ENCODE data around the gene ARTN. TPM values are rescaled to one million over a fixed set of nuclear protein-coding genes. Genes with fewer than 3 reads are reported as not detected.

Gene ARTN
- total RNA-seq, 1 experiment from 2014 or later = not detected

- no peak for DNase-seq (ENCODE audit: low spot score)
- in situ Hi-C loops (cut with HindIII; ENCODE audit: low sequenced_read_pairs) = no loop called here
These were observed 31.7 kb downstream of the ARTN start for GRCh38 chr1:43965316-43965715.

DNA sequence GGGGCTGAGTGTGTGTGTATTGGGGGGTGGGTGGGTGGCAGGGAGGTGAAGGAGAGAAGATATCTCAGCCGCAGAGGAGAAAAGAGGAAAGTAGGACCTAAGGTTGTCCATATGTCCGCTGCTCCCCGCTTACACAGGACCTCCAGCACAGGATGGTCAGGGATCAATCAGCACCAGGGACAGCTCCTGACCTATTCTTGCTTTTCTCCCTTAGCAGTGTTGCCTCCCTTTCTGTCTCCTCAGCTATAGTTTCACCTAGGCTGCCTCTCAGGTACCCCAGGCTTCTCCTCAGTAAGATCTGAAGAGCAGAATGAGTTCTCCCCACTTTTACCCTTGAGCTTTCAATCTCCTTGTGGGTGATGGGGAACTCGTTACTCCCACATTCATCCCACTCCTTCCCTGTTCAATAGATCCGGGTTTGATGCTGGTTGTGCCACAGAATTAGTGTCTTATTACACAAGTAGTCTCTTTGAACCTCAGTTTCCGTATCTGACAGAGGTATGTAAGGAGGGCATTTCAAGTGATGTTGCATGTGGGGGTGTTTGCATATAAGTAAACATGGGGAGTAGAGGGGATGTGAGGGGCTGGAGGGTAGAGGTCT, 34.8 kb downstream of the ARTN start:
- in situ Hi-C loops (cut with HindIII; ENCODE audit: low sequenced_read_pairs) = no loop called here
- no peak for DNase-seq (ENCODE audit: low spot score)

- in situ Hi-C loops (cut with HindIII; ENCODE audit: low sequenced_read_pairs) = no loop called here
- no peak for DNase-seq (ENCODE audit: low spot score)
These were observed 35.8 kb downstream of the ARTN start for GRCh38 chr1:43969416-43969745.

DNA sequence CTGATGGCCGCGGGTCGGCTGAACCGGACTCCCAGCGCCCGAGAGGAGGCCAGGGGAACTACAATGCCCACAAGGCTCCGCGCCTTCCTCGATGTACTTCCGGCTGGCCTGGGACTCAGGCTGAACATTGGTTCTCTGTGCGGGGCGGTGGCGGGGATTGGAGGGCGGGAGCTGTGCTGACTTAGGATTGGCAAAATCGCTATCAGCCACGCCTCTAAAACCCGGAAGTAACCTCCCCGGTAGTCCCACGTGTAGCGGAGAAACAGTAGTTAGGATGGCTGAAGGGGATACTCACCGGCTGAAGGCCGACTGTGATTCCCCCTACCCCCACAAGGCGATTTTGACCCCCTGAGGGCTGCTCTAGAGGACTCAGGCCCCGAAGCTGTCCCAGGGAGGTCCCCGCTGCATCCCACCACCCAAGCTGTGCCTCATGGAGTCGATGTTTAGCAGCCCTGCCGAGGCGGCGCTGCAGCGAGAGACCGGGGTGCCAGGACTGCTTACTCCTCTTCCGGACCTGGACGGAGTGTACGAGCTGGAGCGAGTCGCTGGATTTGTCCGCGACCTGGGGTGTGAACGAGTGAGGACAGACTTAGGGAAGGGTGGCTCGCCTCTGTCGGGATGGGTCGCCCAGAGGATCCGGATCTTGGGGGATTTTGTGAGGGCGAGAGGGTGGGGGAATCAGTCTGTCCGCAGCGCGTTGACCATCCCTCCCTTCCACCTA, 36.3 kb downstream of the ARTN start, which contains the start of gene DPH2:
TSS of gene DPH2 (plus strand) at position 265 of the 721 bp plus-strand sequence. CDS start at position 431, 166 bp downstream.
- in situ Hi-C loops (cut with HindIII; ENCODE audit: low sequenced_read_pairs) = loop anchor here (10.0 kb wide), 1 partner anchor 75 kb away; no protein-coding TSS in a partner anchor
- peak; percentile 99 for DNase-seq (ENCODE audit: low spot score)

GRCh38 chr1:43970502-43970901, 36.9 kb downstream of the ARTN start:
- in situ Hi-C loops (cut with HindIII; ENCODE audit: low sequenced_read_pairs) = loop anchor here (10.0 kb wide), 1 partner anchor 74 kb away; no protein-coding TSS in a partner anchor

DNA sequence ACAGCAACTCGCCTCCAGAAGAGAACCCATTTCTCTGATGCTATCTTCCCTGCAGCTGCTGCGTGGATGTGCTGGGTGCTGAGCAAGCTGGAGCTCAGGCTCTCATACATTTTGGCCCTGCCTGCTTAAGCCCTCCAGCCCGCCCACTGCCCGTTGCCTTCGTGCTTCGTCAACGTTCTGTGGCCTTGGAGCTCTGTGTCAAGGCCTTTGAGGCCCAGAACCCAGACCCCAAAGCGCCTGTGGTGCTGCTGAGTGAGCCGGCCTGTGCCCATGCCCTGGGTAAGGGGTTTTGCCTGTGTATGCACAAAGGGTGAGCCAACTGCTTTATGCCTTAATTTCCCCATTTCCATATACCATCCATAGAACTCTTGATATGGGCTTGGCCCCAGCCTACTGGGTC, 37.3 kb downstream of the ARTN start:
- in situ Hi-C loops (cut with HindIII; ENCODE audit: low sequenced_read_pairs) = loop anchor here (10.0 kb wide), 1 partner anchor 74 kb away; no protein-coding TSS in a partner anchor
- DNase-seq (ENCODE audit: low spot score) = no peak

More at GRCh38 chr1:43970502-43970901, 36.9 kb downstream of the ARTN start:
- no peak for DNase-seq (ENCODE audit: low spot score)

- in situ Hi-C loops (cut with HindIII; ENCODE audit: low sequenced_read_pairs) = loop anchor here (10.0 kb wide), 1 partner anchor 73 kb away; no protein-coding TSS in a partner anchor
- no peak for DNase-seq (ENCODE audit: low spot score)
These were observed 37.9 kb downstream of the ARTN start for GRCh38 chr1:43971336-43971980.

GRCh38 chr1:43973981-43974442, 40.4 kb downstream of the ARTN start:
- DNase-seq (ENCODE audit: low spot score) = no peak

DNA sequence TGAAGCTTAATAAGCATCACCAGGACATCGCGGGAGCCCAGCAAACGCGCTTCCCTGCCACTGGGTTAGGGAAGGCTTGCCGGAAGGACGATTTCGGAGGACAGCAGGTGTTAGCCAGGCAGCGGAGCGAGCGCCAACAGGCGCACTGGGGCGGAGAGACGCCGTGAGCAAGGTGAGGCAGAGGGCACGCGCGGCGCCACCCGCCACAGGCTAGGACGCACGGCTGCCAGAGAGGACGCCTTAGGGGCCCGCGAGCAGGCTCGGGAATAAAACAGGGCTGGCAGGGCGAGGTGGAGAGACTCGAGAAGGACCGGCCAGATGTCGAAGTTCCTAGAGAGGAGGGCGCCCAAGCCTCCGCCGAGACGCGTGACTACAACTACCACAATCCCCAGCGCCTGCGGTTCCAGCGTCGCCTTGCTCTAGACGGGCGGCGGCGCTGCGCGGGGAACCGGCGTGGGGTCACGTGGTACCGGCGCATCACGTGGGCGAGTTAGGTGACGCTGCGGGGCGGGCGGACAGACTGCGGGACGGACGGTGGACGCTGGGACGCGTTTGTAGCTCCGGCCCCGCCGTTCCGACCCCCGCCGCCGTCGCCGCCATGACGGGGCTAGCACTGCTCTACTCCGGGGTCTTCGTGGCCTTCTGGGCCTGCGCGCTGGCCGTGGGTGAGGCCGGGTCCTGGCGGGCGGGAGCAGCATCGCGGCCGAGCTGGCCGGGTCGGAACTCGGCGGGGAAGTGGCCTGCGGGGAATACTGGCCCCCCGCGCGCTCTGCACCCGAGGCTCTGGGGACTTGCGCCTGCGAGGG, 41.0 kb downstream of the ARTN start, which contains the start of gene ATP6V0B:
TSS of gene ATP6V0B (plus strand) at position 518 of the 806 bp plus-strand sequence. CDS start at position 599, 81 bp downstream.
- DNase-seq (ENCODE audit: low spot score) = peak; percentile 94
- in situ Hi-C loops (cut with HindIII; ENCODE audit: low sequenced_read_pairs) = loop anchor here (10.0 kb wide), 1 partner anchor 70 kb away; no protein-coding TSS in a partner anchor

More at GRCh38 chr1:43973981-43974442, 40.4 kb downstream of the ARTN start:
- in situ Hi-C loops (cut with HindIII; ENCODE audit: low sequenced_read_pairs) = loop anchor here (10.0 kb wide), 1 partner anchor 71 kb away; no protein-coding TSS in a partner anchor

DNA sequence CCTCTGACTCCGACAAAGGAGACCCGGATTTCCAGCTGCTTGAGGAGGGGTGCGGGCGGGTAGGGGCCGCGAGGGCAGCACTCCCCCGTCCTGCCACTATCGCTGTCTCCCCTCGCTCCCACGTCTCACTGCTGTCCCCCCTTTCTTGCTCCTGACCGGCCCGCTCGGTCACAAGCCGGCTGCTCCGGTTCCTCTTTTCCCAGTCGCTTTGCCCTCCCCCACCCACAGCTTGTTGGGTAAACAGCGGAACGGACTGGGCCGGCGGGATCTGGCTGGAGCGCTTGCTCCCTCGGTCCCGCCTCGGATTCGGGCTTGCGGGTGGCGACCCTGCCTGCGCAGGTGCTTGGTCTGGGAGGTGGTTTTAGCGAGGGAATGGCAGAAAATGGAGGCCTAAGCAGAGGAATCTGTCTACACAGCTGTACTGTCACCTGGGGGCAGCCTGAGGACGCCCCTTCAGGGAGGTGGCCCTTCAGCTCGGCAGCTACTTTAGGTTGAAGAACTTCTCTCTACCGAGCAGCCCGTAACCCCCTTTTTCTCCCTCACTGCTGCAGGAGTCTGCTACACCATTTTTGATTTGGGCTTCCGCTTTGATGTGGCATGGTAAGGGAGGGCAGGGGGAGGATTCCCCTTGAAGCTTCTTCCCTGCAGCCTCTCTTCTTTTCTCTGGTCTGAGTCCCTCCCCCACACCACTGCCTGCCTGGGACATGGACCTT, 41.8 kb downstream of the ARTN start:
- in situ Hi-C loops (cut with HindIII; ENCODE audit: low sequenced_read_pairs) = loop anchor here (10.0 kb wide), 1 partner anchor 69 kb away; no protein-coding TSS in a partner anchor
- peak; percentile 25 for DNase-seq (ENCODE audit: low spot score)

DNA sequence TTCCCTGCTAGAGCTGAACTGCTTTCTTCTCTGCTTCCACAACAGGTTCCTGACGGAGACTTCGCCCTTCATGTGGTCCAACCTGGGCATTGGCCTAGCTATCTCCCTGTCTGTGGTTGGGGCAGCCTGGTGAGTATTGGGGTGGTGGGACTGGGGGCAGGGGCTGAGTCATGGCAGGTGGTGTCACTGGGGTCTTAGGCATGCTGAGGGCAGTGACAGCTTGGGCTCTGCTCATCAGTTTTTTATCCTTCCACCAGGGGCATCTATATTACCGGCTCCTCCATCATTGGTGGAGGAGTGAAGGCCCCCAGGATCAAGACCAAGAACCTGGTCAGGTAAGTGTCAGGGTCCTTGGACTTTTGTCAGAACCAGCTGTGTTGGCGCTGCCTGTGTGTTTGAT, 42.4 kb downstream of the ARTN start:
- no peak for DNase-seq (ENCODE audit: low spot score)
- in situ Hi-C loops (cut with HindIII; ENCODE audit: low sequenced_read_pairs) = loop anchor here (10.0 kb wide), 1 partner anchor 69 kb away; no protein-coding TSS in a partner anchor

DNA sequence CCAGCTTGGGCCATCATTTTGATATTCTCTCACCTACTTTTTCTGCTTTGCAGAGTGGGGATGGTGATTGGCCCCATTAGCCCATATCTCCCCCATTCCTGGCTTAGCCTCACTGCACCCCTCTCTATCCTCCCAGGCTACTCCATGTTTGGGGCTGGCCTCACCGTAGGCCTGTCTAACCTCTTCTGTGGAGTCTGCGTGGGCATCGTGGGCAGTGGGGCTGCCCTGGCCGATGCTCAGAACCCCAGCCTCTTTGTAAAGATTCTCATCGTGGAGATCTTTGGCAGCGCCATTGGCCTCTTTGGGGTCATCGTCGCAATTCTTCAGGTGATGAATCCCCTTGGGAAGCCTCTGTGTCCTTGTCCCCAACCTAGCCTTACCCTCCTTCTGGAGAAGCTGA, 43.3 kb downstream of the ARTN start:
- in situ Hi-C loops (cut with HindIII; ENCODE audit: low sequenced_read_pairs) = loop anchor here (10.0 kb wide), 1 partner anchor 68 kb away; no protein-coding TSS in a partner anchor
- DNase-seq (ENCODE audit: low spot score) = no peak

DNA sequence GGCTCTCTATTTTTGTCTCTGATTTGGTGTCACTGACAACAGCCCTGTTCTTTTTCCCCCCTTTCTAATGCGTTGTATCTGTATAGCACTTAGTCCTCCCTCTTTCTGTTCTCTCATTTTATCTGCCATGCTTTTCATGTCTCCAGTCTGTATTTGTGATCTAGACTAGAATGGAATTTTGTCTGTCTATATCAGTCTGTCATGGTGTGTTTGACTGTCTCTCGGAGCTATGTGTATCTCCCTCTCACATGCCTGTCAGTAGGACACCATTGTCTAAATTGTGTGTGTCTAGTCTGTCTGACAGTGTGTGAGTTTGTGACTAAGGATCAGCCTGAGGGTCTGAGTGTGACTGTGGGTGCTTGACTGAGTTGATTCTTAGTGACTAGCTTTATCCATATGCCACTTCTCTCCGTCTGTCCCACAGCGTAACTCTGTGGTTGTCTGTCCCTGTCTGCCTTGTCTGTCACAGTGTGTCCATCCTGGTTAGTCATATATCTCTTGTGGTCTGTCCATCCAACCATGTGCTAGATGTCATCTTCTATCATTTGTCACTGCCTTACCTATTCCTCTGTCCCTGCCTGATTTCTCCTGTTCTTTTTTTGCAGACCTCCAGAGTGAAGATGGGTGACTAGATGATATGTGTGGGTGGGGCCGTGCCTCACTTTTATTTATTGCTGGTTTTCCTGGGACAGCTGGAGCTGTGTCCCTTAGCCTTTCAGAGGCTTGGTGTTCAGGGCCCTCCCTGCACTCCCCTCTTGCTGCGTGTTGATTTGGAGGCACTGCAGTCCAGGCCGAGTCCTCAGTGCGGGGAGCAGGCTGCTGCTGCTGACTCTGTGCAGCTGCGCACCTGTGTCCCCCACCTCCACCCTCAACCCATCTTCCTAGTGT, 44.0 kb downstream of the ARTN start:
- in situ Hi-C loops (cut with HindIII; ENCODE audit: low sequenced_read_pairs) = loop anchor here (10.0 kb wide), 1 partner anchor 67 kb away; no protein-coding TSS in a partner anchor
- DNase-seq (ENCODE audit: low spot score) = no peak

- in situ Hi-C loops (cut with HindIII; ENCODE audit: low sequenced_read_pairs) = loop anchor here (10.0 kb wide), 1 partner anchor 67 kb away; no protein-coding TSS in a partner anchor
These were observed 44.6 kb downstream of the ARTN start for GRCh38 chr1:43978264-43978550.

DNA sequence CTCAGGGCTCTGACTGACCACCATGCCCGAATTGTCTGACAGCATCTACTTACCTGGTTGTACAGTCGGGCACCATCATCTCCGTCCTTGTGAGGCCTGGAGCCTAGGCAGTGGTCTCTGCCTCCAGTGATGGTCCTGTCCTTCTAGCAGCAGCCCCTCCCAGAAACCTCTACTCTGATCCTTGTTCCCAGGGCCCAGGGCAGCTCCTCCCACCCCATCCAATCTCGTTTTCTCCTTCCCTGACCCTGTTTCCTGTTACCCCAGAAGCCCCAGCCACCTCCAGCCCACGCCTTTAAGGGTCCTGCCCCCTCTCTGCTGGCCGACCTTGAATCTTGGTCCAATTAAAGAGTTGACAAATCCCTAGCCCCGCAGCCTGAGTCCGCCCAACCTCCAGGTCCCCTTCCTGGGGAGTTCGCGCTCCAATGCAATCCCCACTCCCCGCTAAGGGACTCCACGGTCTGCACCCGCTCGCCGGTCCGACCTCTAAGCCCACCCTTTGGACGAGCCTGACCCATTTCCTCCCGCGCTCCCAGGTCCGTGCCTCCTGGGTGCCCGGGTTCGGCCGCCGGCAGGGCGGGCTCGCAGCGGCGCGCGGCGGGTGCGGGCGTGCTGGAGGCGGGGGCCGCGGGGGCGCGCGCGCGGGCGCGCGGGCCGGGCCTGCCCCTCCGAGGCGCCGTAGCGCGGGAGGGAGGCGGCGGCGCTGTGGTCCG, 45.1 kb downstream of the ARTN start, which contains the start of gene B4GALT2:
TSS of gene B4GALT2 (plus strand) at position 660 of the 710 bp plus-strand sequence. CDS start 1,951 bp downstream, outside the sequence.
- in situ Hi-C loops (cut with HindIII; ENCODE audit: low sequenced_read_pairs) = loop anchor here (10.0 kb wide), 1 partner anchor 66 kb away; no protein-coding TSS in a partner anchor
- peak; percentile 30 for DNase-seq (ENCODE audit: low spot score)

More at GRCh38 chr1:43978264-43978550, 44.6 kb downstream of the ARTN start:
- no peak for DNase-seq (ENCODE audit: low spot score)

GRCh38 chr1:43979261-43979527, 45.6 kb downstream of the ARTN start:
- no peak for DNase-seq (ENCODE audit: low spot score)
- in situ Hi-C loops (cut with HindIII; ENCODE audit: low sequenced_read_pairs) = loop anchor here (10.0 kb wide), 1 partner anchor 66 kb away; no protein-coding TSS in a partner anchor
